ENCODE results near the gene DNM3. TPM values are rescaled to one million over a fixed set of nuclear protein-coding genes. Genes with fewer than 3 reads are reported as not detected.

DNM3 gene
- total RNA-seq, 1 donor from 2014 or later, result 2.3 TPM

DNA sequence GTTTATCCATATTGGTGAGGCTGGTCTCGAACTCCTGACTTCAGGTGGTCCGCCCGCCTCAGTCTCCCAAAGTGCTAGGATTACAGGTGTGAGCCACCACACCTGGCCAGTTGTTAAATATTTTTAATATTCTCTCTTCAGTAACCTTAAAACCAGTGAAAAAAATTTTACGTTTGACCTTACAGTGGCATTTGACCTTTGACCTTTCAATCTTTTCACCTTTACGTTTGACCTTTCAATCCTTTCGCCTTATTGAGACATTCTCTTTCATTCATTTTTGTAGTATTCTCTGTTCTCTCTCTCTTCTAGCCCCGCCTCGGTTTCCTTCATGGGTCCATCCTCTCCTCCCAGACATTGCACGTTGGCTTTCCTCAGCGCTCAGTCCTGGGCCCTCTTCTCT lies 277.9 kb downstream of the DNM3 start:
- DNase-seq, result no peak
- ATAC-seq, result no peak
- intact Hi-C loops (cut with micrococcal nuclease), result no loop called here

- ATAC-seq (no peak), DNase-seq (no peak)
- intact Hi-C loops (cut with micrococcal nuclease), result no loop called here
Observed at GRCh38 chr1:172120381-172120780, 279.1 kb downstream of the DNM3 start.

DNA sequence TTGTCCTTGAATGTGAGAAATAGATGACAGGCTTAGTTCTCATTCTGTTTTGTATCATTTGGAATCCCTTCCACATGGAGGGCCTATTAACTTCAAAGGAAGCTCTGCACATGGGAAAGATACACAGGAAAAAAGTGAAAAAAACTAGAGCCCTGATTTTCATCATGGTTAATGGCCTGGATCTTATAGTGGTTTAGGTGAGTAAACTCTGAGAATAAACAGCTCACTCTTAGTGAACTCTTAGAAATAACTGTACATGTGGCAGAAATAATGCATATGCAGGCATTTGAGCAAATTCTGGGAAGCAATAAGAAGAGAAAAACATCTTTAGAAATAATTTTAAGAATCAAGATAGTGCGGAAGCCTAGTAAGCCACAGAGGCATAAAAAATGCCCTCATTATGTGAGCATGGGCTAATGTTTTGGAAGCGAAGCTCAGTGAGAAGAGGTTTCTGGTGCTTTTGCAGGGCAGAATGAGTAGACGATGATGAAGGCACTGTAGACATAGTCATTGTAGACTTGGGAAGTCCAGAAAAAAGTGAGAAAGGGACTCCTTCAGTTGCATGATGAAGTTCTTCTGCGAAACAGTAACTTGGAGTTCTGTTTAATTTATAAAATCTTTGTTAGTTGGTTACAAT lies 279.9 kb downstream of the DNM3 start:
- intact Hi-C loops (cut with micrococcal nuclease), result no loop called here

DNA sequence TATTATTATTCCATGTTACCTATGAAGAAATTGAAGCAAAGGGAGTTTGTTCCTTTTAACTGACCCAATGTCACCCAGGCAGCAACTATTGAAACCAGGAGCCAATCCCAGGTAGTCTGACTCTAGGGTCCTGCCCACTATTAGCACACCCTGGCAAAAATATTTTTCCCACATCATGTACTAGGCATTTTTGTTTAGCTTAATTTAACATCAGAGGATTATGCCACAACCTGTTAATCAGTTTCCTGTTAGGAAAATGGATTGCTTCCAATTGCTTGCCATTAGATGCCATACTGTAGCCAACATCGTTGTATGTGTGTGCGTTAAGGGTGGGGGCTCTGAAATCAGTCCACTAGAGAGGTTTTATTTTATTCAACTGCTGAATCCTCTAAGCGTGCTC lies 281.1 kb downstream of the DNM3 start:
- intact Hi-C loops (cut with micrococcal nuclease), result no loop called here
- no peak for DNase-seq
- no peak for ATAC-seq

More for the DNA sequence above, 279.9 kb downstream of the DNM3 start:
- ATAC-seq (no peak), DNase-seq (no peak)

- intact Hi-C loops (cut with micrococcal nuclease), result no loop called here
- no peak for DNase-seq
- ATAC-seq, result no peak
Observed at GRCh38 chr1:172125250-172125649, 284.0 kb downstream of the DNM3 start.

DNA sequence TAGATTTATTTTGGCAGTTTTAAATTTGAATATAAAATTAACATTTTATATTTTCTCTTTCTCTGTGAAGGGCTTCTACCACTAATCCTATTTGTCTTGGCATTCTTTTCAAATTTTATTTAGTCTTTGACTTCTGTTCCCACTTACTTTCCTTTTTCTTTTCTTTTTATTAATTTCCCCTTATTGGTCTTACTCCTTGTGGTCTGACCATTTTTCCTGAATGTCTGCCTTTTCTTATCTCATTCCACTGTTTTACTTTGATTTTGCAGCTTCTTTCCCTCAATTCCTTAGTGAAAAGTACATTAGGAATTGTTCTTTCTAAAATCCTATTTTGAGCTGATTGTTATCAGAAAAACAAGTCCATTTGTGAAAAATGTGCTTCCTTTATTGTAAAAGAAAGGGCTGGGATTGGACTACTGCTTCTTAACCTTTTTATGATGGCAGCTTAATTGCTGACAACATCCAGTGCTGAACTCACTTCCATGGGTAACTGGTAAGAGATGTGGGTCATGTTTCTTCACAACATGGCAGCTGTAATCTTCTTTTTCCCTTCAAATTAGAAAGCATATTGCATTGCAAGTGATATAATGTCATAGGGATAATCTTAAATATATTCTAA lies 284.6 kb downstream of the DNM3 start:
- ATAC-seq (no peak), DNase-seq (no peak)
- intact Hi-C loops (cut with micrococcal nuclease), result no loop called here

GRCh38 chr1:172132836-172133235 lies 291.5 kb downstream of the DNM3 start:
- ATAC-seq (no peak), DNase-seq (no peak)
- intact Hi-C loops (cut with micrococcal nuclease), result loop anchor here (10.0 kb wide), 1 partner anchor 272 kb away; no protein-coding TSS in a partner anchor

GRCh38 chr1:172134087-172134731 lies 292.9 kb downstream of the DNM3 start:
- intact Hi-C loops (cut with micrococcal nuclease), result loop anchor here (10.0 kb wide), 1 partner anchor 271 kb away; no protein-coding TSS in a partner anchor
- DNase-seq (no peak), ATAC-seq (no peak)

DNA sequence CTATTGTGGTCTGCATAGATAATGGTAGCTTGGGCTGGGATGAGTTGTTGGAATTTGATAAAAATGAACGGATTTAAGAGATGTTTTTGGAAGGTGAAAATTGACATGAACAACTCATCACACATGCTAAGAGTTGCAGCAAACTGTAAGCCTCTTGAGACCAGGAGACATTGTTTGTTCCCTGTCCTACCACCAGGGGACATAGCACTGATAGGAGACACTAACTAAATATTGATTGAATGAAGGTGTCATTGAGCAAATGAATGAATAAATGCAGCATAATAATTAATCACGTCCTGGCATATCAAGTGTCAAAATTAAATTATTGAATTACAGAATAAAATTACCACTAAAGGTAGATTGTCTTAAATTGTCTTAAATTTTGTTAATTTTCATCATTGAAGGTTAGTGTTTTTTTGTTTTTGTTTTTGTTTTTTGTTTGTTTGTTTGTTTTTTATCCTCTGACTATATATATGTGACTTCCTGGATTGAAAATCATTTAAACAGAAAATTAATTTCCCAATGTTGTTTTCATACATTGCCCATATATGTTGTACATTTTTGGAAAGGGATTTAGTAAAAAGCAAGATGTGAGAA lies 293.9 kb downstream of the DNM3 start:
- DNase-seq (no peak), ATAC-seq (no peak)
- intact Hi-C loops (cut with micrococcal nuclease), result loop anchor here (10.0 kb wide), 1 partner anchor 270 kb away; no protein-coding TSS in a partner anchor

DNA sequence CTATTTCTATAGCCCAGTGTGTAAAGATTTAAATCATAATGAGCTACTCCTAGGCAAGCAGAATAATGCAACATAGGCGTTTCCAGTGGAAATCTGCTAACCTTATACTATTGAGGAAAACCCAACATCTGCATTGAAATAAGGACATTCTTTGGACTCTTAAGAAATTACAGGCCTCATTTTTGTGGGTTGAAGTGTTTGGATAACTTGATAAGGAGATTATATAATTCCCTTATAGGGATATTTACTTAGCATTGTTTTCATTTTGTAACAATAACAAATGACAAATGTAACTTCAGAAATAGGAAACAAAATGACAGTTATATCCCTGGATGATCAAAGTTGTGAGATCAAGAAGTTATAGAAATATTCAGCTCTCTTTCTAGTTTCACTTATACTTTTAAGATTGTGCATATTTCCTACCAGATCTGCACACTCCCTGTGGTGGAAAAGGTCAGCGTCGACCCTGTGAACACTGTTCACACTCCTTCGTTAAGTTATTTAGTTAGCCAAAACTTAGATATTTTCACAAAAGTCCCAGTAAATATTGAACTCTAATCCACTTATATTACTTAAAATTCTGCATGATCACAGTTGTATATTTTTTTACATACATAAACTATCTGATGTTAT lies 294.8 kb downstream of the DNM3 start:
- peak; percentile 42 for ATAC-seq
- DNase-seq, result no peak
- intact Hi-C loops (cut with micrococcal nuclease), result loop anchor here (10.0 kb wide), 1 partner anchor 269 kb away; no protein-coding TSS in a partner anchor

GRCh38 chr1:172136925-172137324 lies 295.6 kb downstream of the DNM3 start:
- DNase-seq (no peak), ATAC-seq (peak; percentile 71)
- intact Hi-C loops (cut with micrococcal nuclease), result loop anchor here (10.0 kb wide), 1 partner anchor 268 kb away; no protein-coding TSS in a partner anchor

DNA sequence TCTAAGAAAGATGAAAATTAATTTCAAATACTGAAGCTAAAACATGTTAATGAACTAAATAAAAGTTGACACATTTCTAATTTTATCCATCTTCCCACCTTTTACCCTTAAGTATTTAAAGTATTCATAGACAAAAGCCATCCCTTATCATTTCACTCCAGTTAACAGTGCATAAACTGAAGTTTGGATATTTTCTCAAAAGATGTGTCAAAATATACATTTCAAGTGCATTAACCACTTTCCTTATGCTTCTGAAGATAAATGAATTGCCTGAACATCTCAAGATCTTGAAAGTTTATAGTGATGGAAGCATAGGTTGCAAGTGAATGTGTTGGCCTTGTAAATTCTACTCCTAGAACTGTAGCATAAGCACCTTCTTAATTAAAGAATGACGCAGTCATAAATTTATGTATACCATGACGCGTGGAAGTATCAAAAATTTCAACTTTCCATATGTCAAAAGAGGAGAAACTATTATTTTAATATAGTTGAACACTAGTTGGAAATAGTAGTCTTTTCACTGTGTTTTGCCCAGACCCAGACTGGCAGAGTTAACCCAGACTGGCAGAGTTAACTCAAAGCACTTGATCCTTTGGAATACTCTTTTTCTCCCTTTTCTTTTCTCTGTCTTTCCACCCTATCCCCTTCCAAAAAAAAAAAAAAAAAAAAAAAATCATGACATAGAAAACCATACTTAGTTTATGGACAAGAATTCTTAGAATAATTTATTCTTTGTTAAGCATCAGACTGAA lies 296.6 kb downstream of the DNM3 start:
- ATAC-seq, result no peak
- DNase-seq, result no peak
- intact Hi-C loops (cut with micrococcal nuclease), result loop anchor here (10.0 kb wide), 1 partner anchor 267 kb away; no protein-coding TSS in a partner anchor

GRCh38 chr1:172138634-172139033 lies 297.3 kb downstream of the DNM3 start:
- DNase-seq, result no peak
- intact Hi-C loops (cut with micrococcal nuclease), result loop anchor here (10.0 kb wide), 1 partner anchor 266 kb away; no protein-coding TSS in a partner anchor
- peak; percentile 10 for ATAC-seq

GRCh38 chr1:172139196-172139595 lies 297.9 kb downstream of the DNM3 start:
- intact Hi-C loops (cut with micrococcal nuclease), result loop anchor here (10.0 kb wide), 1 partner anchor 266 kb away; no protein-coding TSS in a partner anchor

DNA sequence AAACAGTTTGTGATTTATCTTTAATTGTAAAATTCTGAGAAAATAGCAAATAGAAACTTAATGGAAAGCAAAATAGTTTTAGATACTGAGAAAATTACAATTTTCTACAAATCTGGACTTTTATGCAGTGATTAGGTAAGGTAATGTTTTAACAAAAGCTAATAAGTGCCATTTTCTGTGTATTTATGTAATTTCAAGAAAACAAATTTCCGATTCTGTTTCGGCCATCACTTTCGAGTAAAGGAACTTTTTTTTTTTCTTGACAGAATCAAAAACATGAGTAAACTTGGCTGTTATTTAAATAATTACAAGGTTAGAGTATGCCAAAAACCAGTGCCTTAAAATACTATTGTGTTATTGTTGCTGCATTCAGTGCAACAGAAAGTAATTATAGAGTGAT lies 298.8 kb downstream of the DNM3 start:
- ATAC-seq, result no peak
- no peak for DNase-seq
- intact Hi-C loops (cut with micrococcal nuclease), result no loop called here

More at GRCh38 chr1:172139196-172139595, 297.9 kb downstream of the DNM3 start:
- ATAC-seq, result no peak
- DNase-seq, result no peak

DNA sequence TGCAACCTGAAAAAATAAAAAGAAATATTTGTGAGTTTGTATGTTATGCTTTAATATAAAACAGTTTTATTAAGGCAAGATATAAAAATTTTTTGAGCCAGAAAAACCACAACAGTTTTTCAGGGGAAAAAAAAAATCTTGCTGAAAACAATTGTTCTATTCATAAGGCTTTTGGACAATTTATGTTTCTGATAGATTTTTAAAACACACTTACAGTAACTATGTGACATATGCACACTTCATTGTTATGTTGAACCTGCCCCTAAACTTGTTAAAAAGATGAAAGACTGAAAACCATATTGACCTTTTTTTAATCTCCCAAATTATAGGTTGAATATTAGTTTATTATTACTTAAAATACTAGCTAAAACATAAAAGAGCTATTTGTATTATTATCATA lies 299.3 kb downstream of the DNM3 start:
- no peak for ATAC-seq
- intact Hi-C loops (cut with micrococcal nuclease), result no loop called here

DNA sequence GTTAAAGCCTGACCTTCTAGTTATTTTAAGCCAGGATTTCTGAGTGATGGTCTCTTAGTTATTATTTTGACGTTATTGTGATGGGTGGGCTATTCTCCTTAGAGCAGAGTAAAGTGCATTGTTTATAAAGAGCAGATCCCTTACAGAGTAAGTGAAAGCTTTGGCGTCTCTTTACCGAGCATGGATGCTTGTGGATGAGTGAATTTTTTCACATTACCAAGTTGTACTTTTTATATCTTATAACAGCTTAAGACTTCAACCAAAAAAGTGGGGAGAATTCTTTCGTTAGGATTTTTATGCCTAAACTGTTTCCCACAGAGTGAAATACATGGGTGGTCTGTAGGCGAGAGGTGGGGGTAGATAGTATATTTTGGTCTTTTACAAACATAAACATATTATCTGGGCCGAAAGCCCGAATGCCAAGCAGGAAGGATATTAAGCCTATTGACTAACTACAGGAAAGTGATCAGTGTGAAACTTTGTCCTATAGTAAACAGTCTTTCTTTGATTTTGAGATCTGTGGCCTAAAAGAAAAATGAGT lies 300.1 kb downstream of the DNM3 start:
- ATAC-seq (no peak), DNase-seq (no peak)
- intact Hi-C loops (cut with micrococcal nuclease), result no loop called here

More for the DNA sequence above, 299.3 kb downstream of the DNM3 start:
- DNase-seq, result no peak

DNA sequence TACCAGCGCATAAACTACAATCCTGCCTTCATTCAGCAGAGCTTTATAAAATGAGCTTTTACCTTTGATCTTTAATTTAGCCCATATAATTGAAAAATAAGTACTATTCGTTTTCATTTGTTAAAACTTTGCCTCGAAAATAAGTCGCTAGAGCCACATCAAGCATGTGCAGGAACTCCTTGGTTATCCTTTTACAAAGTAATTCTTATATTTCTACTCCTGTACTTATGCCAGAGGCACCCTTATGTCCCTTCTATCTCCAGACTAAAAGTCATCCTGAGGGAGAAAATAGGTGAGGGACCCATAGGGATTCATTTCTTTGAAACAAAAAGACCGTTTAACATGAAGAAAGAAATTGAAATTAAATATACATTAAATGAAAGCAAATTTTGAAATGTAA lies 301.0 kb downstream of the DNM3 start:
- DNase-seq, result no peak
- intact Hi-C loops (cut with micrococcal nuclease), result no loop called here
- ATAC-seq, result no peak

Measured in left ventricle myocardium superior (tissue), 1 donor.